Neural cell (in vitro differentiated cells): ENCODE data around the gene MYO10. TPM values are rescaled to one million over a fixed set of nuclear protein-coding genes. Genes with fewer than 3 reads are reported as not detected.

ENCODE experiments used
- H2AFZ ChIP-seq: fragments of 200-600, 300-800 bp; sonication (generic), shearing (Covaris generic); 2 replicates; pipeline ENCODE4 v1.6.0; 2014; ENCODE audit warnings: low read depth, mild to moderate bottlenecking, antibody characterized with exemption, low read length, moderate library complexity
- H3F3A ChIP-seq: fragments of 200-600 bp; shearing (Covaris generic); 2 replicates; pipeline ENCODE4 v1.6.1; 2016; ENCODE audit warnings: mild to moderate bottlenecking, moderate library complexity, mixed read lengths, antibody characterized with exemption, low read length; ENCODE audit not compliant: insufficient read depth, poor library complexity, severe bottlenecking
- H3K27ac ChIP-seq: fragments of 200-600, 300-800 bp; sonication (generic), shearing (Covaris generic); 2 replicates; pipeline ENCODE4 v1.5.1; 2014; ENCODE audit warnings: mild to moderate bottlenecking, low read length, moderate library complexity
- H3K27me3 ChIP-seq: fragments of 300-800, 200-600 bp; sonication (generic), shearing (Covaris generic); 2 replicates; pipeline ENCODE4 v1.6.0; 2014; ENCODE audit warnings: mild to moderate bottlenecking, low read depth, low read length, moderate library complexity; ENCODE audit not compliant: insufficient read depth
- H3K36me3 ChIP-seq: fragments of 300-800, 200-600 bp; sonication (generic), shearing (Covaris generic); 2 replicates; pipeline ENCODE4 v1.5.1; 2014; ENCODE audit warnings: mild to moderate bottlenecking, antibody characterized with exemption, low read length, moderate library complexity; ENCODE audit not compliant: insufficient read depth
- H3K4me2 ChIP-seq: fragments of 300-800, 200-600 bp; sonication (generic), shearing (Covaris generic); 2 replicates; pipeline ENCODE4 v1.6.0; 2014; ENCODE audit warnings: mild to moderate bottlenecking, low read length
- H3K4me3 ChIP-seq: fragments of 300-800, 200-600 bp; sonication (generic), shearing (Covaris generic); 2 replicates; pipeline ENCODE4 v1.5.1; 2014; ENCODE audit warnings: mild to moderate bottlenecking, low read length, moderate library complexity
- H3K79me2 ChIP-seq: fragments of 200-600 bp; shearing (Covaris generic); replicated peaks from 2 replicates; pipeline ENCODE4 v1.6.0; 2014; ENCODE audit warnings: mild to moderate bottlenecking, low read length, moderate library complexity; ENCODE audit not compliant: insufficient read depth
- H3K9ac ChIP-seq: fragments of 300-800, 200-600 bp; sonication (generic), shearing (Covaris generic); 2 replicates; pipeline ENCODE4 v1.6.1; 2016; ENCODE audit warnings: mild to moderate bottlenecking, low read length, mixed read lengths
- H3K9me2 ChIP-seq: fragments of 200-600 bp; shearing (Covaris generic); 2 replicates; pipeline ENCODE4 v1.6.1; 2016; ENCODE audit warnings: mild to moderate bottlenecking, low read length, mixed read lengths; ENCODE audit not compliant: insufficient read depth
- H3K9me3 ChIP-seq: fragments of 200-600, 300-800 bp; sonication (generic), shearing (Covaris generic); 2 replicates; pipeline ENCODE4 v1.6.1; 2016; ENCODE audit warnings: mild to moderate bottlenecking, mixed run types, low read length, moderate library complexity, mixed read lengths
- H4K20me1 ChIP-seq: fragments of 200-600 bp; shearing (Covaris generic); 2 replicates; pipeline ENCODE4 v1.6.1; 2016; ENCODE audit warnings: mild to moderate bottlenecking, mixed run types; ENCODE audit not compliant: insufficient read depth
- EP300 ChIP-seq: fragments of 450-650 bp; conservative IDR thresholded peaks from 2 replicates; pipeline ENCODE4 v1.6.1; 2014; ENCODE audit warnings: antibody characterized with exemption, mild to moderate bottlenecking, moderate library complexity; ENCODE audit not compliant: poor library complexity, severe bottlenecking
- EZH2 ChIP-seq: fragments of 200-600, 300-800 bp; shearing (Covaris generic), sonication (generic); IDR thresholded peaks from 2 replicates; pipeline ENCODE4 v1.6.1; 2014; ENCODE audit warnings: antibody characterized with exemption, low read length, borderline replicate concordance, mild to moderate bottlenecking; ENCODE audit not compliant: insufficient read depth, poor library complexity, severe bottlenecking
- MXI1 ChIP-seq: fragments of 450-650 bp; conservative IDR thresholded peaks from 2 replicates; pipeline ENCODE4 v1.6.1; 2014; ENCODE audit warnings: antibody characterized with exemption, mild to moderate bottlenecking; ENCODE audit not compliant: poor library complexity, severe bottlenecking
- POLR2AphosphoS5 ChIP-seq: IDR thresholded peaks from 2 replicates; pipeline ENCODE4 v1.6.1; 2012
- RAD21 ChIP-seq: fragments of 450-650 bp; conservative IDR thresholded peaks from 2 replicates; pipeline ENCODE4 v1.6.1; 2014; ENCODE audit warnings: antibody characterized with exemption, mild to moderate bottlenecking, moderate library complexity
- REST ChIP-seq: IDR thresholded peaks from 2 replicates; pipeline ENCODE4 v1.6.1; 2012; ENCODE audit warnings: borderline replicate concordance
- SMC3 ChIP-seq: fragments of 450-650 bp; conservative IDR thresholded peaks from 2 replicates; pipeline ENCODE4 v1.6.1; 2014; ENCODE audit warnings: antibody characterized with exemption, mild to moderate bottlenecking, moderate library complexity; ENCODE audit not compliant: poor library complexity
- TAF1 ChIP-seq: IDR thresholded peaks from 2 replicates; pipeline ENCODE4 v1.6.1; 2012; ENCODE audit warnings: low read depth
- polyA plus RNA-seq: library from polyadenylated mRNA; depleted of rRNA; stranded (reverse); fragments of >200 nt; gene quantifications from 2 replicates; pipeline ENCODE4 v1.2.3, GENCODE V29; 2014
- TF ChIP-seq, protein P1 (sequence below): fragments of 450-650 bp; IDR thresholded peaks from 2 replicates; pipeline ENCODE4 v1.5.1; 2014; ENCODE audit warnings: antibody characterized with exemption, mild to moderate bottlenecking, moderate library complexity; ENCODE audit not compliant: poor library complexity, severe bottlenecking

MYO10 gene
- polyA plus RNA-seq, 1 donor from 2014 or later = 3.2 TPM

DNA sequence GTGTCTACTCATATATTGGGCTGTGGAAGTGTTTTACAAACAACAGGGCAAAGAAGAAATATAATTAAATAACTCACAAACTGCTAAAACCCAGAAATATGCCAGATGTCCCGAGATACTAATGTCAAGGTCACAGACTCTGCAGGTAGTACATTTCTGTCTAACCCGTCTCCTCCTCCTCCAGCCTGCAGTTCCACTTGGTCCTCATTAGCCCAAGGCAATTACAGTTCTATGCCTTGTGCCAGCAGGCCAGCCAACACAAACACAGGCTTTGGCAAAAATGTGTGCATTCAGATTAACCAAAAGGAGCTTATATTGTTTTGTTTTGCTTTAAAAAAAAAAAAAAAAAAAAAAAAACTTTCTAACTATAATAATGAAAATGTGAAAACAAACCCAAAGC is 148.8 kb downstream of the MYO10 start:
- no peak overlapping the region for H3K4me3 ChIP-seq
- H3K27me3 ChIP-seq = no peaks in the 10 kb centered on the region
- no peak overlapping the region for H3K27ac ChIP-seq
- H3F3A ChIP-seq = no peaks in the 10 kb centered on the region
- no peak overlapping the region for H2AFZ ChIP-seq
- TF ChIP-seq EP300 = no peak
- no peak for TF ChIP-seq TAF1
- TF ChIP-seq MXI1 = no peak
- TF ChIP-seq SMC3 = no peak
- no peak for TF ChIP-seq REST
- TF ChIP-seq, protein P1, sequence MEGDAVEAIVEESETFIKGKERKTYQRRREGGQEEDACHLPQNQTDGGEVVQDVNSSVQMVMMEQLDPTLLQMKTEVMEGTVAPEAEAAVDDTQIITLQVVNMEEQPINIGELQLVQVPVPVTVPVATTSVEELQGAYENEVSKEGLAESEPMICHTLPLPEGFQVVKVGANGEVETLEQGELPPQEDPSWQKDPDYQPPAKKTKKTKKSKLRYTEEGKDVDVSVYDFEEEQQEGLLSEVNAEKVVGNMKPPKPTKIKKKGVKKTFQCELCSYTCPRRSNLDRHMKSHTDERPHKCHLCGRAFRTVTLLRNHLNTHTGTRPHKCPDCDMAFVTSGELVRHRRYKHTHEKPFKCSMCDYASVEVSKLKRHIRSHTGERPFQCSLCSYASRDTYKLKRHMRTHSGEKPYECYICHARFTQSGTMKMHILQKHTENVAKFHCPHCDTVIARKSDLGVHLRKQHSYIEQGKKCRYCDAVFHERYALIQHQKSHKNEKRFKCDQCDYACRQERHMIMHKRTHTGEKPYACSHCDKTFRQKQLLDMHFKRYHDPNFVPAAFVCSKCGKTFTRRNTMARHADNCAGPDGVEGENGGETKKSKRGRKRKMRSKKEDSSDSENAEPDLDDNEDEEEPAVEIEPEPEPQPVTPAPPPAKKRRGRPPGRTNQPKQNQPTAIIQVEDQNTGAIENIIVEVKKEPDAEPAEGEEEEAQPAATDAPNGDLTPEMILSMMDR = no peak
- TF ChIP-seq RAD21 = no peak
- no peak for TF ChIP-seq POLR2AphosphoS5
- TF ChIP-seq EZH2 = no peak
- no peaks in the 10 kb centered on the region for H4K20me1 ChIP-seq
- no peaks in the 10 kb centered on the region for H3K79me2 ChIP-seq
- H3K9me2 ChIP-seq = no peaks in the 10 kb centered on the region
- H3K4me2 ChIP-seq = no peak overlapping the region
- H3K9me3 ChIP-seq = no peaks in the 10 kb centered on the region
- no peak overlapping the region for H3K9ac ChIP-seq
- no peaks in the 10 kb centered on the region for H3K36me3 ChIP-seq

- no peaks in the 10 kb centered on the region for H3K36me3 ChIP-seq
- no peaks in the 10 kb centered on the region for H3K9me3 ChIP-seq
- no peaks in the 10 kb centered on the region for H3K27me3 ChIP-seq
- no peak overlapping the region for H3K4me2 ChIP-seq
- H3F3A ChIP-seq = no peaks in the 10 kb centered on the region
- no peak overlapping the region for H3K27ac ChIP-seq
- H3K4me3 ChIP-seq = no peak overlapping the region
- H3K9ac ChIP-seq = no peak overlapping the region
- TF ChIP-seq POLR2AphosphoS5 = no peak
- no peak for TF ChIP-seq EZH2
- TF ChIP-seq MXI1 = no peak
- no peak for TF ChIP-seq EP300
- TF ChIP-seq, protein P1 = no peak
- no peaks in the 10 kb centered on the region for H3K79me2 ChIP-seq
- no peaks in the 10 kb centered on the region for H3K9me2 ChIP-seq
- H4K20me1 ChIP-seq = no peaks in the 10 kb centered on the region
- no peak overlapping the region for H2AFZ ChIP-seq
These were observed 151.0 kb downstream of the MYO10 start for GRCh38 chr5:16784843-16785791.
